NT2/D1 (cell line): ENCODE results near the gene SEM1.

Experiments used
- SUZ12 ChIP-seq: IDR thresholded peaks from 2 replicates; pipeline ENCODE4 v1.6.1; 2011; ENCODE audit not compliant: insufficient read length, insufficient read depth; ENCODE audit errors: extremely low read depth
- ZNF274 ChIP-seq: IDR thresholded peaks from 2 replicates; pipeline ENCODE4 v1.6.1; 2011; ENCODE audit warnings: mild to moderate bottlenecking, low read depth, low read length

GRCh38 chr7:96700516-96700915 is 9.1 kb downstream of the SEM1 start:
- TF ChIP-seq ZNF274, result no peak
- no peak for TF ChIP-seq SUZ12
